Gastrocnemius medialis (tissue), 4 donors: ENCODE measurements around the gene LILRB2. TPM values are rescaled to one million over a fixed set of nuclear protein-coding genes. Genes with fewer than 3 reads are reported as not detected.
A peak's percentile ranks its signal among the peaks of the same experiment; 100 is the strongest.

Source experiments
- ATAC-seq, 2 donors: fragments of 150-250 bp; one replicate each; pipeline ENCODE4 v1.9.1; 2016
- DNase-seq, 2 donors: peaks; one replicate each; pipeline ENCODE4 v3.0.0-alpha.2; 2019
- H3K27ac ChIP-seq, 4 donors: fragments of 200-600 bp; sonication (generic); 1 replicate in 1 of 4; 2 replicates in 3 of 4; pipeline ENCODE4 v1.5.1; 2016 to 2018; ENCODE audit warnings: mild to moderate bottlenecking in 2 of 4, moderate library complexity in 1 of 4
- H3K27me3 ChIP-seq, 3 donors: fragments of 200-600 bp; sonication (generic) in 2 of 3; 1 replicate in 1 of 3; 2 replicates in 2 of 3; pipeline versions ENCODE4 v1.5.1 to v1.6.0; 2016 to 2019; ENCODE audit warnings: mild to moderate bottlenecking in 1 of 3, moderate library complexity in 1 of 3
- H3K36me3 ChIP-seq, 2 donors: fragments of 200-600 bp; sonication (generic) in 1 of 2; one replicate each; pipeline ENCODE4 v1.5.1; 2017 to 2018
- H3K4me1 ChIP-seq, 2 donors: fragments of 200-600 bp; sonication (generic) in 1 of 2; one replicate each; pipeline ENCODE4 v1.5.1; 2016 to 2017; ENCODE audit warnings: mild to moderate bottlenecking in 2 of 2
- H3K4me3 ChIP-seq, 4 donors: fragments of 200-600 bp; sonication (generic) in 3 of 4; 1 replicate in 1 of 4; 2 replicates in 3 of 4; pipeline ENCODE4 v1.5.1; 2016 to 2019; ENCODE audit warnings: mild to moderate bottlenecking in 2 of 4
- H3K9me3 ChIP-seq, 3 donors: fragments of 200-600 bp; sonication (generic) in 2 of 3; 1 replicate in 1 of 3; 2 replicates in 2 of 3; pipeline ENCODE4 v1.5.1; 2016 to 2019
- POLR2A ChIP-seq, 2 donors: fragments of 450-650 bp; IDR thresholded peaks; one replicate each; pipeline ENCODE4 v1.6.1; 2017; ENCODE audit warnings: antibody characterized with exemption in 2 of 2, mild to moderate bottlenecking in 2 of 2, moderate library complexity in 2 of 2
- in situ Hi-C, 4 donors: fragments of 200-750 bp; cut with MboI; loops; one replicate each; pipeline versions ENCODE4 v1.15.0 to v1.8.0; 2017; ENCODE audit warnings: low sequenced_read_pairs in 4 of 4
- intact Hi-C: fragments of 100-400 bp; cut with DNase I; formaldehyde crosslinking; loops from one replicate; pipeline ENCODE4 v1.15.1; 2023; ENCODE audit warnings: low total_unique reads
- total RNA-seq, 4 donors: library from RNA; depleted of rRNA; stranded (reverse); fragments of >200 nt; gene quantifications; one replicate each; pipeline versions ENCODE4 v1.1.0 to v1.2.3, GENCODE V29; 2016
- TF ChIP-seq, protein P1 (sequence below), 5 experiments: fragments of 450-650 bp in 3 of 5; fragments of 200-600 bp in 2 of 5; sonication (generic) in 2 of 5; IDR thresholded peaks in 4 of 5; conservative IDR thresholded peaks in 1 of 5; 1 replicate in 4 of 5; 2 replicates in 1 of 5; pipeline ENCODE4 v1.5.1; 2016 to 2019; ENCODE audit warnings: antibody characterized with exemption in 5 of 5, mild to moderate bottlenecking in 3 of 5, moderate library complexity in 3 of 5

The LILRB2 gene
- total RNA-seq, 4 donors from 2014 or later = 0.61 to 1.3 (median 1.2) TPM

DNA sequence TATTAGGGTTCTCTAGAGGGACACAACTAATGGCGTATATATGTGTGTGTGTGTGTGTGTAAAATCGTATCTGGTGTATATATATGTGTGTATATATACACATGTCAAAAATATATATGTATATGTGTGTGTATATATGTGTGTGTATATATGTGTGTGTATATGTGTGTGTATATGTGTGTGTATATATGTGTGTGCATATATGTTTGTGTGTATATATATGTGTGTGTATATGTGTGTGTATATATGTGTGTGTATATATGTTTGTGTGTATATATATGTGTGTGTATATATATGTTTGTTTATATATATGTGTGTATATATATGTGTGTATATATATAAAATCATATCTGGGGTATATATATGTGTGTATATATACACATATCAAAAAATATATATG is 18.4 kb downstream of the LILRB2 start:
- Histone ChIP-seq H3K4me3 (no peak overlapping the region), H3K36me3 (no peaks in the 10 kb centered on the region), H3K4me1 (no peaks in the 10 kb centered on the region), H3K27ac (no peak overlapping the region), H3K27me3 (no peaks in the 10 kb centered on the region), H3K9me3 (no peaks in the 10 kb centered on the region)
- in situ Hi-C loops = no loop called here
- no peak for ATAC-seq
- DNase-seq = no peak
- TF ChIP-seq, protein P1, sequence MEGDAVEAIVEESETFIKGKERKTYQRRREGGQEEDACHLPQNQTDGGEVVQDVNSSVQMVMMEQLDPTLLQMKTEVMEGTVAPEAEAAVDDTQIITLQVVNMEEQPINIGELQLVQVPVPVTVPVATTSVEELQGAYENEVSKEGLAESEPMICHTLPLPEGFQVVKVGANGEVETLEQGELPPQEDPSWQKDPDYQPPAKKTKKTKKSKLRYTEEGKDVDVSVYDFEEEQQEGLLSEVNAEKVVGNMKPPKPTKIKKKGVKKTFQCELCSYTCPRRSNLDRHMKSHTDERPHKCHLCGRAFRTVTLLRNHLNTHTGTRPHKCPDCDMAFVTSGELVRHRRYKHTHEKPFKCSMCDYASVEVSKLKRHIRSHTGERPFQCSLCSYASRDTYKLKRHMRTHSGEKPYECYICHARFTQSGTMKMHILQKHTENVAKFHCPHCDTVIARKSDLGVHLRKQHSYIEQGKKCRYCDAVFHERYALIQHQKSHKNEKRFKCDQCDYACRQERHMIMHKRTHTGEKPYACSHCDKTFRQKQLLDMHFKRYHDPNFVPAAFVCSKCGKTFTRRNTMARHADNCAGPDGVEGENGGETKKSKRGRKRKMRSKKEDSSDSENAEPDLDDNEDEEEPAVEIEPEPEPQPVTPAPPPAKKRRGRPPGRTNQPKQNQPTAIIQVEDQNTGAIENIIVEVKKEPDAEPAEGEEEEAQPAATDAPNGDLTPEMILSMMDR (IDR thresholded peaks at IDR 0.05 in 4 of 5, conservative IDR thresholded peaks at IDR 0.05 in 1 of 5) = no peak
- no peak for TF ChIP-seq POLR2A (IDR thresholded peaks at IDR 0.05)
- intact Hi-C loops = no loop called here

DNA sequence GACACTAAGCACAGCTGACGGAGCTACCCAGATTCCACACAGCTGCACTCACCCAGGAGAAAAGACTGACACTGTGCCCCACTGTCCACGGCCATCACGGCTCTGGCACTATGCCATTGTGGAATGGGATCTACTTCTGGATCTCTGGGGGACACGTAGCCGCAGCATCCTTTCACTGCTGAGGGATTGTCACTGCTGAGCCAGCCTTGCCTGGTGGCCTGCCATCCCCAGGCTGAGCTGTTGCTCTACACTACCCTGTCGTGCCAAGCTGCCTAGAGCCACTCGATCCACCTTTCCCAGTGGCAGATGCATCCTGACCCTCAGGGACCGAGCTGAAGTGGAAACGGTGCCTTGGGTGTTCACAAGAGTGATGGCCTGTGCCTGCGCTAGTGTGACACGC is 18.8 kb downstream of the LILRB2 start:
- no peaks in the 10 kb centered on the region for H3K4me1 ChIP-seq

DNA sequence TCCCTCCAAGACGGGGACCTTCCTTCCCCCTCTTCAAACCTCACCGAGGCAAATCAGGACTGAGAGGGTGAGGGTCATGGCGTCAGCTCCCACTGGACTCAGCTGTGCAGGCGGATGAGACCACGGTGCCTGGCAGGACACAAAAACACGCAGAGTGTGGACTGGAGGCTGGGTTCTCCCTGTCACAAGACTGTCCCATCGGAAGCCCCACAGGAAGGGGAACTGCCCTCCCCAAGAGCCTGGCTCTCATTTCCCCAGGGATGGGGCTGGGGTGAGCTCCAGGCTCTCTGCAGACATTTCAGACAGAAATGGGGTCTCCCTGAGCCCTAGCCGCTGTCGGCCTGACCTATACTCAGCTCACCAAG is 23.8 kb downstream of the LILRB2 start, which contains the start of gene LILRB5:
Gene LILRB5, minus strand, starts transcription at position 158 of the 365 bp plus-strand sequence. Its CDS starts 80 bp downstream, at position 78.
- ATAC-seq (no peak), DNase-seq (no peak)
- H3K4me1 ChIP-seq = no peaks in the 10 kb centered on the region
- H3K27me3 ChIP-seq = peaks cover 0 to 12% (median 5%) of the 10 kb centered on the region in 3 donors
- in situ Hi-C loops = no loop called here
- no peak for TF ChIP-seq POLR2A (IDR thresholded peaks at IDR 0.05)
- TF ChIP-seq, protein P1 (IDR thresholded peaks at IDR 0.05 in 4 of 5, conservative IDR thresholded peaks at IDR 0.05 in 1 of 5) = no peak
- intact Hi-C loops = no loop called here
- peak within 1 kb of the TSS in 1 of 4 donors; percentile 17 for H3K4me3 ChIP-seq
- H3K36me3 ChIP-seq = no peaks in the 10 kb centered on the region
- H3K27ac ChIP-seq = no peak within 1 kb of the TSS
- H3K9me3 ChIP-seq = no peaks in the 10 kb centered on the region

More for the DNA sequence above, 18.8 kb downstream of the LILRB2 start:
- Histone ChIP-seq H3K36me3 (no peaks in the 10 kb centered on the region), H3K27ac (no peak overlapping the region), H3K9me3 (no peaks in the 10 kb centered on the region), H3K27me3 (no peaks in the 10 kb centered on the region), H3K4me3 (no peak overlapping the region)
- ATAC-seq (no peak), DNase-seq (no peak)
- in situ Hi-C loops (no loop called here), intact Hi-C loops (no loop called here)
- TF ChIP-seq, protein P1 (IDR thresholded peaks at IDR 0.05 in 4 of 5, conservative IDR thresholded peaks at IDR 0.05 in 1 of 5) = no peak
- no peak for TF ChIP-seq POLR2A (IDR thresholded peaks at IDR 0.05)

DNA sequence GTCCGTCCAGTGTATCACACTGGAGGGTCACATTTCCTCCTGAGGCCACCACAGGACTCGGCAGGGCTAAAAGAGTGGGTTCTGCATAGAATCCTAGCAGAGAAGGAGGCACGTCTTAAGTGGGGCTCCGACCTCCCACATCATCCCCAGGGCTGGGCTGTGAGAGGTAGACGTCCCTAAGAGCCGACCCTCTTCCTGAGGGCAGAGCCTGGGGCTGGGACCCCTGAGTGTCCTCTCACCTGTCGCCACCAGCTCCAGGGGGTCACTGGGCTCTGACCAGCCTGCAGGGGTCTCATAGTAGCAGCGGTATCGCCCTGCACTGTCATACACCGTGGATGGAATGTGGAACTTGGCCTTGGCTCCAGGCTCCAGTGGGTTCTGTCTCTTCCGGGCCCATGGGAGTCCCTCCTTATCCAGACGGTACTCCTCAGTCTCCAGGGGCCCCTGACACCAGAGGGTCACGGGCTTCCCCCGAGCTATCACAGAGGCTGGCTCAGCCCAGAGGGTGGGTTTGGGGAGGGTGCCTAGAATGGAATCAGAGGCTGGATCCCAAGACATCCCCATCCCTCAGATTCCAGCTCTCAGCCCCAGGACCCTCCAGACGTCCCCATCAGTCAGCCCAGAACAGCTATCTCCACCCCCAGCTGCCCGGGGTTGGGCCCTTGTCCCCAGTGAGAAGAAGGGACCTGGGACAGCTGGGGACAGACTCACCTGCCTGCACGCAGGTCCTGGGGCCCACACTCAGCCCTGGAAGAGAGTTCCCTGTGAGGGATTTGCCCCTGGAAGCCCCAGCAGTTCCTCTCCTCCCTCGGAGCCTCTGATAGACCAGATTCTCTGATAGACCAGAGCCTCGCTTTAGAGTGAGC is 24.4 kb downstream of the LILRB2 start:
- no peak for DNase-seq
- intact Hi-C loops (no loop called here), in situ Hi-C loops (no loop called here)
- TF ChIP-seq, protein P1 (IDR thresholded peaks at IDR 0.05 in 4 of 5, conservative IDR thresholded peaks at IDR 0.05 in 1 of 5) = no peak
- TF ChIP-seq POLR2A (IDR thresholded peaks at IDR 0.05) = no peak
- Histone ChIP-seq H3K27ac (no peak overlapping the region), H3K9me3 (no peaks in the 10 kb centered on the region), H3K27me3 (peaks cover 0 to 12% (median 5%) of the 10 kb centered on the region in 3 donors), H3K4me1 (no peaks in the 10 kb centered on the region), H3K4me3 (peak overlapping the region in 1 of 4 donors; percentile 17), H3K36me3 (no peaks in the 10 kb centered on the region)
- no peak for ATAC-seq
